Mesenchymal stem cell (in vitro differentiated cells and primary cell): ENCODE results near the gene PRSS50.
A peak's percentile ranks its signal among the peaks of the same experiment; 100 is the strongest.

ENCODE experiments used
- DNase-seq: peaks from one replicate; pipeline ENCODE4 v3.0.0-alpha.2; 2013
- H2AFZ ChIP-seq: one replicate; pipeline ENCODE4 v1.6.1; 2013; ENCODE audit warnings: low read depth, mild to moderate bottlenecking, control low read depth, inconsistent platforms, low read length, moderate library complexity
- H2AK5ac ChIP-seq: 2 replicates; pipeline ENCODE4 v1.6.1; 2013; ENCODE audit warnings: low read length, moderate library complexity, mild to moderate bottlenecking, inconsistent platforms; ENCODE audit not compliant: severe bottlenecking
- H2BK120ac ChIP-seq: one replicate; pipeline ENCODE4 v1.6.1; 2013; ENCODE audit warnings: low read depth, mild to moderate bottlenecking, inconsistent platforms, low read length, moderate library complexity
- H2BK12ac ChIP-seq, 2 experiments: one replicate each; pipeline ENCODE4 v1.6.1; 2013; ENCODE audit warnings: inconsistent platforms in 2 of 2, low read length in 2 of 2, mild to moderate bottlenecking in 2 of 2, moderate library complexity in 2 of 2, control low read depth in 1 of 2
- H2BK15ac ChIP-seq: one replicate; pipeline ENCODE4 v1.6.1; 2013; ENCODE audit warnings: mild to moderate bottlenecking, low read depth, inconsistent platforms; ENCODE audit not compliant: poor library complexity, severe bottlenecking
- H2BK5ac ChIP-seq: 2 replicates; pipeline ENCODE4 v1.6.1; 2013; ENCODE audit warnings: low read depth, mild to moderate bottlenecking, low read length, control low read depth, inconsistent platforms; ENCODE audit not compliant: poor library complexity, severe bottlenecking
- H3K14ac ChIP-seq, 2 experiments: one replicate each; pipeline ENCODE4 v1.6.1; 2013; ENCODE audit warnings: inconsistent platforms in 2 of 2, low read length in 2 of 2, control low read depth in 1 of 2, mild to moderate bottlenecking in 1 of 2, moderate library complexity in 1 of 2
- H3K18ac ChIP-seq, 2 experiments: one replicate each; pipeline ENCODE4 v1.6.1; 2013; ENCODE audit warnings: inconsistent platforms in 2 of 2, low read length in 2 of 2, control low read depth in 1 of 2, low read depth in 1 of 2, mild to moderate bottlenecking in 1 of 2
- H3K23ac ChIP-seq, 2 experiments: one replicate each; pipeline ENCODE4 v1.6.1; 2013; ENCODE audit warnings: inconsistent platforms in 2 of 2, low read length in 2 of 2, mild to moderate bottlenecking in 2 of 2, moderate library complexity in 2 of 2, control low read depth in 1 of 2
- H3K27ac ChIP-seq: 2 replicates; pipeline ENCODE4 v1.5.1; 2013; ENCODE audit warnings: mild to moderate bottlenecking, moderate library complexity, low read length, control low read depth, inconsistent platforms; ENCODE audit not compliant: poor library complexity, severe bottlenecking
- H3K27me3 ChIP-seq, 2 experiments: 2 replicates each; pipeline versions ENCODE4 v1.6.1 to v1.7.0; 2013; ENCODE audit warnings: low read length in 2 of 2, mild to moderate bottlenecking in 2 of 2, moderate library complexity in 2 of 2, control low read depth in 1 of 2, inconsistent platforms in 1 of 2; ENCODE audit not compliant: control insufficient read depth in 1 of 2, insufficient read depth in 1 of 2
- H3K36me3 ChIP-seq, 2 experiments: 2 replicates each; pipeline versions ENCODE4 v1.6.1 to v1.7.0; 2013; ENCODE audit warnings: low read length in 2 of 2, control low read depth in 1 of 2, inconsistent platforms in 1 of 2, low read depth in 1 of 2, mild to moderate bottlenecking in 1 of 2; ENCODE audit not compliant: insufficient read depth in 2 of 2, control insufficient read depth in 1 of 2
- H3K4ac ChIP-seq, 2 experiments: one replicate each; pipeline ENCODE4 v1.6.1; 2013; ENCODE audit warnings: inconsistent platforms in 2 of 2, low read length in 2 of 2, mild to moderate bottlenecking in 2 of 2, moderate library complexity in 2 of 2, control low read depth in 1 of 2, low read depth in 1 of 2
- H3K4me1 ChIP-seq: 2 replicates; pipeline ENCODE4 v1.6.1; 2013; ENCODE audit warnings: low read depth, low read length, control low read depth; ENCODE audit not compliant: control insufficient read depth, insufficient read depth
- H3K4me2 ChIP-seq: 2 replicates; pipeline ENCODE4 v1.6.1; 2013; ENCODE audit warnings: low read length, mild to moderate bottlenecking, inconsistent platforms; ENCODE audit not compliant: poor library complexity, severe bottlenecking
- H3K4me3 ChIP-seq, 2 experiments: 2 replicates each; pipeline versions ENCODE4 v1.5.1 to v1.7.0; 2013; ENCODE audit warnings: low read length in 2 of 2, mild to moderate bottlenecking in 2 of 2, control low read depth in 1 of 2, low read depth in 1 of 2; ENCODE audit not compliant: insufficient read depth in 1 of 2
- H3K79me1 ChIP-seq: replicated peaks from 2 replicates; pipeline ENCODE4 v1.6.1; 2013; ENCODE audit warnings: mild to moderate bottlenecking, control low read depth, low read length, inconsistent platforms; ENCODE audit not compliant: poor library complexity, severe bottlenecking
- H3K9ac ChIP-seq: 2 replicates; pipeline ENCODE4 v1.7.0; 2013; ENCODE audit warnings: mild to moderate bottlenecking, low read length, moderate library complexity
- H3K9me3 ChIP-seq: 2 replicates; pipeline ENCODE4 v1.7.0; 2013; ENCODE audit warnings: mild to moderate bottlenecking, low read length; ENCODE audit not compliant: control insufficient read depth
- H4K8ac ChIP-seq: one replicate; pipeline ENCODE4 v1.6.1; 2013; ENCODE audit warnings: inconsistent platforms, mild to moderate bottlenecking, low read length, moderate library complexity
- H4K91ac ChIP-seq: one replicate; pipeline ENCODE4 v1.6.1; 2013; ENCODE audit warnings: mild to moderate bottlenecking, low read length, inconsistent platforms
- WGBS: methylation state at CpG from one replicate; pipeline ENCODE4 v1.1.7; 2013; ENCODE audit warnings: mixed read lengths; 5-methylcytosine and 5-hydroxymethylcytosine counted together

Gene PRSS50

GRCh38 chr3:46712191-46713049 lies 5.2 kb downstream of the PRSS50 start:
- 91% methylated on average over 11 of the region's 13 CpGs for WGBS
- no peak overlapping the region for H2BK15ac ChIP-seq

GRCh38 chr3:46711760-46712159 lies 5.9 kb downstream of the PRSS50 start:
- Histone ChIP-seq H3K9ac (no peak overlapping the region), H3K79me1 (no peaks in the 10 kb centered on the region), H4K91ac (no peak overlapping the region), H3K9me3 (no peaks in the 10 kb centered on the region), H2BK15ac (no peak overlapping the region), H2BK5ac (no peak overlapping the region), H2AK5ac (no peak overlapping the region), H3K18ac (no peak overlapping the region), H4K8ac (no peak overlapping the region), H3K4me2 (no peak overlapping the region), H2AFZ (no peak overlapping the region), H3K4me1 (no peaks in the 10 kb centered on the region), H3K4me3 (no peak overlapping the region), H3K23ac (no peak overlapping the region), H2BK12ac (no peak overlapping the region), H3K27ac (no peak overlapping the region), H3K36me3 (no peaks in the 10 kb centered on the region), H2BK120ac (no peak overlapping the region), H3K4ac (no peak overlapping the region), H3K27me3 (peaks cover 16 to 38% of the 10 kb centered on the region in 2 experiments), H3K14ac (no peak overlapping the region)
- 86% methylated on average over 7 of the region's 7 CpGs for WGBS
- DNase-seq, result no peak

More at GRCh38 chr3:46712191-46713049, 5.2 kb downstream of the PRSS50 start:
- no peak overlapping the region for H2BK12ac ChIP-seq
- no peaks in the 10 kb centered on the region for H3K9me3 ChIP-seq
- no peak overlapping the region for H3K9ac ChIP-seq
- no peak overlapping the region for H4K8ac ChIP-seq
- no peak overlapping the region for H3K4me3 ChIP-seq
- no peak overlapping the region for H3K4me2 ChIP-seq
- no peak overlapping the region for H2AK5ac ChIP-seq
- H3K14ac ChIP-seq, result peak overlapping the region in 1 of 2 experiments; percentile 0
- H2AFZ ChIP-seq, result no peak overlapping the region
- peaks cover 10 to 42% of the 10 kb centered on the region in 2 experiments for H3K27me3 ChIP-seq
- H4K91ac ChIP-seq, result no peak overlapping the region
- no peak overlapping the region for H3K4ac ChIP-seq
- no peaks in the 10 kb centered on the region for H3K36me3 ChIP-seq
- H2BK120ac ChIP-seq, result no peak overlapping the region
- no peak for DNase-seq
- H3K4me1 ChIP-seq, result no peaks in the 10 kb centered on the region
- no peak overlapping the region for H3K27ac ChIP-seq
- H3K79me1 ChIP-seq, result no peaks in the 10 kb centered on the region
- H3K23ac ChIP-seq, result no peak overlapping the region
- no peak overlapping the region for H3K18ac ChIP-seq
- H2BK5ac ChIP-seq, result no peak overlapping the region

DNA sequence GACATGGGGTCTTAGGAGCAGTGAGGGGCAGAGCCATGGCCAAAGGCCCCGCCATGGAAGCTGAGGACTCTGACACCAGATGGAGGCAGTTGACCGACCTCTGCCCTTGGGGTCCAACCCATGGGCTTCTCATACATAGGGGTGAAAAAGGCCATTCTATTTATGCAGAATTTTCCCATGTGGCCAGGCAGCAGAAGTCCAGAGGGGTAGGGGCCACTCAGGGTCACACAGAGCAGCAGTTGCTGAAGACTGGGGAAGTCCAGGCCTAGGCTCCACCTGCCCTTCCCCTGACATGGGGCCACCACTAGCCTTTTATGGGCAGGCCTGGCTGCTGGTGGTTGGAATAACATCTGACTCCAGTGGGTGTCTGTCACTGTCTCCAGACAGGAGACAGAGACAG lies 6.4 kb downstream of the PRSS50 start:
- no peak overlapping the region for H4K91ac ChIP-seq
- H3K14ac ChIP-seq, result no peak overlapping the region
- H4K8ac ChIP-seq, result no peak overlapping the region
- no peaks in the 10 kb centered on the region for H3K36me3 ChIP-seq
- no peaks in the 10 kb centered on the region for H3K9me3 ChIP-seq
- no peak overlapping the region for H2BK15ac ChIP-seq
- no peak overlapping the region for H2BK12ac ChIP-seq
- H2BK120ac ChIP-seq, result no peak overlapping the region
- no peak overlapping the region for H2AFZ ChIP-seq
- H3K27ac ChIP-seq, result no peak overlapping the region
- H3K79me1 ChIP-seq, result no peaks in the 10 kb centered on the region
- no peak overlapping the region for H3K18ac ChIP-seq
- H2AK5ac ChIP-seq, result no peak overlapping the region
- H3K4me1 ChIP-seq, result peaks cover 4% of the 10 kb centered on the region
- no peak overlapping the region for H3K9ac ChIP-seq
- no peak overlapping the region for H3K4ac ChIP-seq
- H3K27me3 ChIP-seq, result peaks cover 20 to 38% of the 10 kb centered on the region in 2 experiments
- H3K4me2 ChIP-seq, result no peak overlapping the region
- no peak for DNase-seq
- WGBS, result 89% methylated on average over 2 of the region's 2 CpGs
- H3K23ac ChIP-seq, result no peak overlapping the region
- no peak overlapping the region for H3K4me3 ChIP-seq
- H2BK5ac ChIP-seq, result no peak overlapping the region

GRCh38 chr3:46710671-46711295 lies 6.9 kb downstream of the PRSS50 start:
- H3K27ac ChIP-seq, result no peak overlapping the region
- H2BK12ac ChIP-seq, result no peak overlapping the region
- no peaks in the 10 kb centered on the region for H3K79me1 ChIP-seq
- 91% methylated on average over 6 of the region's 6 CpGs for WGBS
- no peak overlapping the region for H2BK5ac ChIP-seq
- H3K9me3 ChIP-seq, result no peaks in the 10 kb centered on the region
- H3K27me3 ChIP-seq, result peaks cover 17 to 33% of the 10 kb centered on the region in 2 experiments
- no peak overlapping the region for H2BK120ac ChIP-seq
- peaks cover 5% of the 10 kb centered on the region for H3K4me1 ChIP-seq
- H3K4me3 ChIP-seq, result no peak overlapping the region
- H3K18ac ChIP-seq, result no peak overlapping the region
- no peak overlapping the region for H4K8ac ChIP-seq
- no peak overlapping the region for H3K4me2 ChIP-seq
- no peak overlapping the region for H4K91ac ChIP-seq
- no peak overlapping the region for H3K23ac ChIP-seq
- no peak overlapping the region for H3K4ac ChIP-seq
- DNase-seq, result no peak
- H3K14ac ChIP-seq, result no peak overlapping the region
- H3K9ac ChIP-seq, result no peak overlapping the region
- no peak overlapping the region for H2AK5ac ChIP-seq
- no peak overlapping the region for H2AFZ ChIP-seq
- H2BK15ac ChIP-seq, result no peak overlapping the region
- H3K36me3 ChIP-seq, result no peaks in the 10 kb centered on the region
